Nephron (organoid): Measurements from ENCODE around the gene USP44.

Experiments
- H3K27ac Mint-ChIP-seq, 3 experiments: 2 replicates each; pipeline ENCODE4 v1.8.0; 2020; ENCODE audit warnings: mixed read lengths in 3 of 3, mild to moderate bottlenecking in 2 of 3, moderate library complexity in 1 of 3
- H3K27me3 Mint-ChIP-seq: 2 replicates; pipeline ENCODE4 v1.8.0; 2021; ENCODE audit warnings: low read depth, mild to moderate bottlenecking, moderate library complexity, mixed read lengths
- H3K36me3 Mint-ChIP-seq: 2 replicates; pipeline ENCODE4 v1.8.0; 2020; ENCODE audit warnings: low read depth, mixed read lengths
- H3K4me1 Mint-ChIP-seq: 2 replicates; pipeline ENCODE4 v1.8.0; 2020; ENCODE audit warnings: mixed read lengths
- H3K4me3 Mint-ChIP-seq, 3 experiments: 2 replicates each; pipeline ENCODE4 v1.8.0; 2020; ENCODE audit warnings: mild to moderate bottlenecking in 3 of 3, mixed read lengths in 3 of 3, moderate library complexity in 2 of 3
- H3K9me3 Mint-ChIP-seq: 2 replicates; pipeline ENCODE4 v1.8.0; 2020; ENCODE audit warnings: mixed read lengths
- TF ChIP-seq, protein P1 (sequence below), 3 experiments: fragments of 200-600 bp; sonication (generic); IDR thresholded peaks; one replicate each; pipeline ENCODE4 v1.5.0; 2021; ENCODE audit warnings: antibody characterized with exemption in 3 of 3; ENCODE audit not compliant: unreplicated experiment in 3 of 3

USP44 gene

DNA sequence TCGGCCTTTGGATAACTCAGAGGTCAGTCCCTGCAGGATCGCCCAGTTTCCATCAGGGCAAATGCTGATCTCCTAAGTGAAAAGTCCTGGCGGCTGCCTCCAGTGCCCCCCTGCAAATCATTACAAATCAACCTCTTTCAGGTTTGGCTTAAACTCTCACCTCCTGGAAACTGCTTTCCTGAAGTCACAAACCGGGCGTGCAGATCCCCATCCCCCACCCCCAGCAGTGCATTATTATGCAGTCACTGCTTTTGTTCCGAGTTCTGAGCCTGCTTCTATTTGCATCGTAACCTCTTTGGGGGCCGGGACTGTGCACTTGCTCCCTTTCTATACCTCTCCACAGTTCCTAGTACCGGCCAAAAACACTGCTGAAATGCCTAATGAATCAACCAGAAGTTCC is at the start of gene USP44:
Gene USP44 (minus strand): TSS at position 172 of the 400 bp plus-strand sequence. CDS start 17,220 bp downstream, outside the sequence.
- Mint-ChIP-seq H3K36me3 (peaks cover 4% of the 10 kb centered on the region), H3K27me3 (peaks cover 84% of the 10 kb centered on the region), H3K27ac (peak within 1 kb of the TSS in 1 of 3 experiments; percentile 55), H3K4me1 (peaks cover 7% of the 10 kb centered on the region), H3K9me3 (peaks cover 6% of the 10 kb centered on the region), H3K4me3 (peak within 1 kb of the TSS; percentile 41 to 65 (median 41))
- TF ChIP-seq, protein P1, sequence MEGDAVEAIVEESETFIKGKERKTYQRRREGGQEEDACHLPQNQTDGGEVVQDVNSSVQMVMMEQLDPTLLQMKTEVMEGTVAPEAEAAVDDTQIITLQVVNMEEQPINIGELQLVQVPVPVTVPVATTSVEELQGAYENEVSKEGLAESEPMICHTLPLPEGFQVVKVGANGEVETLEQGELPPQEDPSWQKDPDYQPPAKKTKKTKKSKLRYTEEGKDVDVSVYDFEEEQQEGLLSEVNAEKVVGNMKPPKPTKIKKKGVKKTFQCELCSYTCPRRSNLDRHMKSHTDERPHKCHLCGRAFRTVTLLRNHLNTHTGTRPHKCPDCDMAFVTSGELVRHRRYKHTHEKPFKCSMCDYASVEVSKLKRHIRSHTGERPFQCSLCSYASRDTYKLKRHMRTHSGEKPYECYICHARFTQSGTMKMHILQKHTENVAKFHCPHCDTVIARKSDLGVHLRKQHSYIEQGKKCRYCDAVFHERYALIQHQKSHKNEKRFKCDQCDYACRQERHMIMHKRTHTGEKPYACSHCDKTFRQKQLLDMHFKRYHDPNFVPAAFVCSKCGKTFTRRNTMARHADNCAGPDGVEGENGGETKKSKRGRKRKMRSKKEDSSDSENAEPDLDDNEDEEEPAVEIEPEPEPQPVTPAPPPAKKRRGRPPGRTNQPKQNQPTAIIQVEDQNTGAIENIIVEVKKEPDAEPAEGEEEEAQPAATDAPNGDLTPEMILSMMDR (IDR thresholded peaks at IDR 0.05; ENCODE audit: unreplicated experiment in 3 of 3): no peak

DNA sequence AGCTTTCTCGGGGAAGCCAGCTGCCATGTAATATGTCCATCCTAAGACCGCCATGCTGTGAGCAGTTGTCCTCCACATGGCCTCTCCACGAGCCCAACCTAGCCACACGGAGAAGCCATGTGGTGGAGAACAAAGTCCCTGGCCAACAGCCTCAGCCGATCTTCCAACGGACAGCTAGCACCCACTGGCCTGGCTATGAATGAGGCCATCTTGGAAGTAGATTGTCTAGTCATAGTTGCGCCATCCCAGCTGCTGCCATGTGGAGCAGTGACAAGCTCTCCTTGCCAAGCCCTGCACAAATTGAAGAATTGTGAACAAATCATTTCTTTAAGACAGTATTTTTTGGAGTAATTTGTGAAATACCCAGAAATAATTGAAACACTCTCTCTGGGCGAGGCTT is 49.3 kb upstream of the USP44 start:
- no peak overlapping the region for H3K27ac Mint-ChIP-seq
- TF ChIP-seq, protein P1 (IDR thresholded peaks at IDR 0.05; ENCODE audit: unreplicated experiment in 3 of 3): no peak

DNA sequence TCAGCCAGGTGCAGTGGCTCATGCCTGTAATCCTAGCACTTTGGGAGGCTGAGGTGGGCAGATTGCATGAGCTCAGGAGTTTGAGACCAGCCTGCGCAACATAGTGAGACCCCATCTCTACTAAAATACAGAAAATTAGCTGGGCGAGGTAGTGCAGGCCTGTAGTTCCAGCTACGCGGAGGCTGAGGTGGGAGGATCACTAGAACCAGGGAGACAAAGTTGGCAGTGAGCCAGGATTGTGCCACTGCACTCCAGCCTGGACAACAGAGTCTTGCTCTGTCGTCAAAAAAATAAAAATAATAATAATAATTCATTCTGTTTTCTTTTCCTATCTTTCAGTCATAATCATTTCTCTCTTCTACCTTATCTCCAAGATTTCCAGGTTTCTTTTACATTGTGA is 48.6 kb upstream of the USP44 start:
- Mint-ChIP-seq H3K4me3 (no peak overlapping the region), H3K27ac (no peak overlapping the region), H3K9me3 (no peaks in the 10 kb centered on the region), H3K36me3 (no peaks in the 10 kb centered on the region), H3K4me1 (peaks cover 11% of the 10 kb centered on the region), H3K27me3 (no peaks in the 10 kb centered on the region)
- TF ChIP-seq, protein P1 (IDR thresholded peaks at IDR 0.05; ENCODE audit: unreplicated experiment in 3 of 3): no peak

More for the DNA sequence above, 49.3 kb upstream of the USP44 start:
- Mint-ChIP-seq H3K4me1 (peaks cover 11% of the 10 kb centered on the region), H3K9me3 (no peaks in the 10 kb centered on the region), H3K36me3 (no peaks in the 10 kb centered on the region), H3K4me3 (no peak overlapping the region), H3K27me3 (no peaks in the 10 kb centered on the region)

DNA sequence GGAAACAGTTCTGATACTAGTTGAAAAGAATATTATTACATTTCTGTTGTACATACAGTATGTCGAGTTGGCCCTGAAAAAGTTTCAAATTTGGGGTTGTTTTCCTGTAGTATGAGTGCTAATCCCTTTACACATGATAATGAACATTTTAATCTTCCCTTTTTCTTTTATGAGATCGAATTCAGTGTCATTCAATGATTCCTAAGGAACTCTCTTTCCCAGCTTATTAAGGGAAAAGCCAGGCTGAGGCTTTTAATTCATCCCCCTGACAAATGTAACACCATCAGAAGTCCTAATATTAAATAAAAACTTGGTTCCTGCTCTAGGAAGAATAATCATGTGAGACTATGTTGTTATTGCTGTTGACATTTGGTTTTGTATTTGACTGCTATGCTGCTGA is 42.9 kb upstream of the USP44 start:
- Mint-ChIP-seq H3K27me3 (no peaks in the 10 kb centered on the region), H3K36me3 (no peaks in the 10 kb centered on the region), H3K27ac (no peak overlapping the region), H3K4me3 (no peak overlapping the region), H3K4me1 (peaks cover 8% of the 10 kb centered on the region), H3K9me3 (no peaks in the 10 kb centered on the region)
- TF ChIP-seq, protein P1 (IDR thresholded peaks at IDR 0.05; ENCODE audit: unreplicated experiment in 3 of 3): no peak

DNA sequence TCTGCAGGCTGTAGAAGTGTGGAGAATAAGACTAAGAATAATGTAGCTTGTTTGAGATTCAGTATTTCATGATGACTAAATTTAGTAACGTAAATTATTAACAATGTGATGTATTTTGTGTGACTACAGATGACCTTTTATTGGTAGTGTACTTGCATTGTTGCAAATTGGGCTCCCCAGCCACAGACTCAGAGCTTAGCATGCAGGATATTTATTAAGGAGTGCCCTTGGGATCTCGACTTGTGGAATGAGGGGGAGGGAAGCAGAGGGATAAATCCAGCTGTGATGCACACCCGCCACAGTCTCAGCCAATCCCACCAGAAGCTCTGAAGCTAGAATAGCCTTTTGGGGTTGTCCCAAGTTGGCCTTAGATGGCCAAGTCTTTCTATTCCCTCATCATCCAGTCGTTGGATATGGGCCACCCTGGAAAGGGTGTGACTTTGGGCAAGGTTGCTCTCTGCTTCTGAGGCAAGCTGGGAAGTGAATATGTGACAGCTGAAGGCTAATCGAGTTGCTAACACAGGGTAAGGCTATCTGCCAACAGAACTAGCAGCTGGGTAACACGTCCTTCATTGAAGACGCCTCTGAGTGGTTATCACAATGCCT is 42.1 kb upstream of the USP44 start:
- Mint-ChIP-seq H3K4me1 (peaks cover 8% of the 10 kb centered on the region), H3K27ac (no peak overlapping the region), H3K27me3 (no peaks in the 10 kb centered on the region), H3K9me3 (no peaks in the 10 kb centered on the region), H3K36me3 (no peaks in the 10 kb centered on the region), H3K4me3 (no peak overlapping the region)
- TF ChIP-seq, protein P1 (IDR thresholded peaks at IDR 0.05; ENCODE audit: unreplicated experiment in 3 of 3): no peak

DNA sequence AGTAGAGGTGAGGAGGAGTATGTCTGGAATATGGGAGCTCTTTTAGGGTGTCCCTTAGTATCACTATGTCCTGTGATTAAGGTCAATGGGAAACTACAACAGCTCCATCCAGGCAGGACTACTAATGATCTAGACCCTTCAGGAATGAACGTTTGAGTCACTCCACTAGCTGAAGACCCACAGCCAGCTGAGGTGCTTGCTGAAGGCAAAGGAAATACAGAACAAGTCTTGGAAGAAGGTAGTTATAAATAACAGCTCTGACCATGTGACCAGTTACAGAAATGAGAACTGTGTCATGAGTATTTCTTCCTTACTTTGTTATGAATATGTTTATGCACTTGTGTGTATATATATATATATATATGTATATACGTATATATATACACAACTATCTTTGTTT is 40.5 kb upstream of the USP44 start:
- H3K27ac Mint-ChIP-seq: no peak overlapping the region
- H3K9me3 Mint-ChIP-seq: no peaks in the 10 kb centered on the region
- no peak overlapping the region for H3K4me3 Mint-ChIP-seq
- H3K27me3 Mint-ChIP-seq: no peaks in the 10 kb centered on the region
- no peaks in the 10 kb centered on the region for H3K36me3 Mint-ChIP-seq
- peaks cover 8% of the 10 kb centered on the region for H3K4me1 Mint-ChIP-seq
- TF ChIP-seq, protein P1 (IDR thresholded peaks at IDR 0.05; ENCODE audit: unreplicated experiment in 3 of 3): no peak
